Measurements from ENCODE around the gene CNTRL.
"Not testable (repeated sequence)": the region's sequence is repeated elsewhere in the genome, so short reads cannot be mapped to it uniquely, and the experiment has no call there.

Gene CNTRL

GRCh38 chr9:121138561-121138960 lies 63.8 kb downstream of the CNTRL start:
- DNase-seq = no peak

GRCh38 chr9:121138973-121139372 lies 64.2 kb downstream of the CNTRL start:
- no peak for DNase-seq

GRCh38 chr9:121140162-121140561 lies 65.4 kb downstream of the CNTRL start:
- DNase-seq = no peak

GRCh38 chr9:121141306-121141705 lies 66.6 kb downstream of the CNTRL start:
- no peak for DNase-seq

- DNase-seq = no peak
Measured at GRCh38 chr9:121141706-121142105, 67.0 kb downstream of the CNTRL start.

GRCh38 chr9:121143771-121144170 lies 69.0 kb downstream of the CNTRL start:
- DNase-seq = no peak

- DNase-seq = no peak
Measured at GRCh38 chr9:121144482-121144881, 69.7 kb downstream of the CNTRL start.

GRCh38 chr9:121150188-121150587 lies 75.4 kb downstream of the CNTRL start:
- DNase-seq = no peak

- no peak for DNase-seq
Measured at GRCh38 chr9:121153642-121154041, 78.9 kb downstream of the CNTRL start.

GRCh38 chr9:121154782-121155181 lies 80.0 kb downstream of the CNTRL start:
- DNase-seq = no peak

GRCh38 chr9:121156263-121156731 lies 81.5 kb downstream of the CNTRL start:
- no peak for DNase-seq

- no peak for DNase-seq
Measured at GRCh38 chr9:121157939-121158338, 83.2 kb downstream of the CNTRL start.

GRCh38 chr9:121160025-121160424 lies 85.3 kb downstream of the CNTRL start:
- DNase-seq = no peak

- DNase-seq = no peak
Measured at GRCh38 chr9:121168052-121168451, 93.3 kb downstream of the CNTRL start.

- DNase-seq = no peak
Measured at GRCh38 chr9:121169094-121169601, 94.4 kb downstream of the CNTRL start.

- DNase-seq = no peak
Measured at GRCh38 chr9:121171236-121171635, 96.5 kb downstream of the CNTRL start.

GRCh38 chr9:121172726-121173487 lies 98.2 kb downstream of the CNTRL start:
- no peak for DNase-seq

- no peak for DNase-seq
Measured at GRCh38 chr9:121173501-121173900, 98.7 kb downstream of the CNTRL start.

- DNase-seq = no peak
Measured at GRCh38 chr9:121178676-121179372, 104.1 kb downstream of the CNTRL start.

GRCh38 chr9:121179373-121179721 lies 104.6 kb downstream of the CNTRL start:
- not testable (repeated sequence) for DNase-seq

- DNase-seq = no peak
Measured at GRCh38 chr9:121179930-121180681, 105.4 kb downstream of the CNTRL start.

- no peak for DNase-seq
Measured at GRCh38 chr9:121182101-121182836, 107.5 kb downstream of the CNTRL start.

GRCh38 chr9:121182989-121183388 lies 108.2 kb downstream of the CNTRL start:
- no peak for DNase-seq

Data from activated gamma-delta T cell (primary cell).